Peyer's patch (tissue), 4 donors: Measurements from ENCODE around the gene NSRP1.

Experiments
- CTCF ChIP-seq, 6 experiments: fragments of 450-650 bp in 4 of 6; fragments of 200-600 bp in 2 of 6; sonication (generic) in 1 of 6; IDR thresholded peaks; one replicate each; pipeline ENCODE4 v1.5.1; 2017 to 2019; ENCODE audit warnings: antibody characterized with exemption in 6 of 6, mild to moderate bottlenecking in 3 of 6, moderate library complexity in 1 of 6
- POLR2A ChIP-seq, 2 donors: fragments of 450-650 bp; IDR thresholded peaks; one replicate each; pipeline ENCODE4 v1.5.1; 2017; ENCODE audit warnings: antibody characterized with exemption in 2 of 2, mild to moderate bottlenecking in 2 of 2, moderate library complexity in 2 of 2

GRCh38 chr17:30153463-30153862 is 36.8 kb downstream of the NSRP1 start:
- TF ChIP-seq CTCF (IDR thresholded peaks at IDR 0.05): no peak
- TF ChIP-seq POLR2A (IDR thresholded peaks at IDR 0.05): no peak
